A549 (cell line): ENCODE results near the gene CINP. TPM values are rescaled to one million over a fixed set of nuclear protein-coding genes. Genes with fewer than 3 reads are reported as not detected.

Experiments used
- ATAC-seq, 2 experiments: fragments of 200-7000 bp in 1 of 2; fragments of >200 bp in 1 of 2; cut with Nextera tagmentation in 1 of 2; cut with Tn5 transposase in 1 of 2; 3 replicates each; pipeline versions ENCODE4 v1.8.0 to v1.9.1; 2018 to 2020; ENCODE audit warnings: mild to moderate bottlenecking in 1 of 2, moderate library complexity in 1 of 2
- CTCF ChIA-PET: fragments of 300-600 bp; sonication (Branson Sonifier 250); formaldehyde crosslinking; extraction: SDS; loops from one replicate; lab custom pipeline; 2021; ENCODE audit warnings: antibody characterized with exemption, inconsistent platforms; lab: Yijun Ruan, JAX
- POLR2A ChIA-PET: fragments of 350-600 bp; formaldehyde crosslinking; extraction: SDS; loops from one replicate; lab custom pipeline; 2021; ENCODE audit warnings: antibody characterized with exemption, inconsistent platforms; lab: Yijun Ruan, JAX
- DNase-seq, 2 experiments: peaks; one replicate each; pipeline versions ENCODE4 v3.0.0 to v3.0.0-alpha.2; 2011 to 2016; ENCODE audit warnings: low read depth in 1 of 2, low spot score in 1 of 2
- FAIRE-seq: peaks from 2 replicates; lab custom pipeline; 2011; peaks lifted over from hg19 to GRCh38; lab: Jason Lieb, UNC
- H3K27ac ChIP-seq, 2 experiments: fragments of >200 bp; sonication (Bioruptor Twin); formaldehyde crosslinking; 3 replicates each; pipeline ENCODE4 v1.5.1; 2016 to 2017
- H3K4me1 ChIP-seq: fragments of >200 bp; sonication (Bioruptor Twin); formaldehyde crosslinking; 3 replicates; pipeline ENCODE4 v1.6.1; 2016
- H3K4me2 ChIP-seq: fragments of >200 bp; sonication (Bioruptor Twin); formaldehyde crosslinking; 3 replicates; pipeline ENCODE4 v1.6.1; 2016
- H3K4me3 ChIP-seq: fragments of >200 bp; sonication (Bioruptor Twin); formaldehyde crosslinking; 3 replicates; pipeline ENCODE4 v1.5.1; 2016
- H3K9me3 ChIP-seq: fragments of >200 bp; sonication (Bioruptor Twin); formaldehyde crosslinking; 3 replicates; pipeline ENCODE4 v1.6.1; 2016
- CBX8 ChIP-seq: fragments of 200-600 bp; sonication (generic); IDR thresholded peaks from 2 replicates; pipeline ENCODE4 v1.6.1; 2016
- CHD2 ChIP-seq: fragments of 150-350 bp; IDR thresholded peaks from 2 replicates; pipeline ENCODE4 v1.6.1; 2014; ENCODE audit warnings: low read length; ENCODE audit not compliant: partially characterized antibody
- EP300 ChIP-seq, 2 experiments: fragments of >200 bp; sonication (Bioruptor Twin); formaldehyde crosslinking; IDR thresholded peaks; 2 replicates in 1 of 2; 3 replicates in 1 of 2; pipeline ENCODE4 v1.6.1; 2016 to 2017
- FOXS1 ChIP-seq: fragments of 250-450 bp; sonication (Bioruptor Pico); IDR thresholded peaks from 2 replicates; pipeline ENCODE4 v1.5.0; 2020; ENCODE audit warnings: mild to moderate bottlenecking, moderate library complexity
- GATA3 ChIP-seq: IDR thresholded peaks from 2 replicates; pipeline ENCODE4 v1.6.1; 2012; ENCODE audit warnings: borderline replicate concordance
- HOXB5 ChIP-seq: fragments of 250-450 bp; sonication (Bioruptor Pico); IDR thresholded peaks from 2 replicates; pipeline ENCODE4 v1.5.0; 2020; ENCODE audit warnings: mild to moderate bottlenecking, moderate library complexity
- JUN ChIP-seq, 2 experiments: fragments of >200 bp; sonication (Bioruptor Twin); formaldehyde crosslinking; IDR thresholded peaks; 2 replicates in 1 of 2; 3 replicates in 1 of 2; pipeline ENCODE4 v1.6.1; 2016 to 2017
- KDM1A ChIP-seq: fragments of 200-600 bp; sonication (generic); IDR thresholded peaks from 2 replicates; pipeline ENCODE4 v1.6.1; 2016; ENCODE audit warnings: low read depth, mild to moderate bottlenecking
- MYC ChIP-seq: IDR thresholded peaks from 2 replicates; pipeline ENCODE4 v1.6.1; 2012; ENCODE audit warnings: mild to moderate bottlenecking, inconsistent platforms, low read length, improper control_type of control experiment, borderline replicate concordance
- PBX3 ChIP-seq: IDR thresholded peaks from 2 replicates; pipeline ENCODE4 v1.6.1; 2012
- PHF8 ChIP-seq: fragments of 200-600 bp; sonication (generic); IDR thresholded peaks from 2 replicates; pipeline ENCODE4 v1.6.1; 2016; ENCODE audit warnings: low read depth, mild to moderate bottlenecking, antibody characterized with exemption, moderate library complexity, borderline replicate concordance
- RCOR1 ChIP-seq: fragments of 150-350 bp; IDR thresholded peaks from 2 replicates; pipeline ENCODE4 v1.6.1; 2014; ENCODE audit warnings: antibody characterized with exemption, low read length, low read depth
- RNF2 ChIP-seq: fragments of 200-600 bp; sonication (generic); IDR thresholded peaks from 2 replicates; pipeline ENCODE4 v1.6.1; 2016; ENCODE audit warnings: low read depth, mild to moderate bottlenecking, antibody characterized with exemption, moderate library complexity, borderline replicate concordance
- TFCP2L1 ChIP-seq: fragments of 250-450 bp; sonication (Bioruptor Pico); IDR thresholded peaks from 2 replicates; pipeline ENCODE4 v1.5.0; 2021; ENCODE audit warnings: mild to moderate bottlenecking
- ZFP36 ChIP-seq: fragments of 450-650 bp; IDR thresholded peaks from 2 replicates; pipeline ENCODE4 v1.6.1; 2014; ENCODE audit warnings: borderline replicate concordance; ENCODE audit not compliant: partially characterized antibody
- ZNF302 ChIP-seq: fragments of 250-450 bp; sonication (Bioruptor Pico); IDR thresholded peaks from 2 replicates; pipeline ENCODE4 v1.9.0; 2021; ENCODE audit warnings: inconsistent platforms, mild to moderate bottlenecking, moderate library complexity
- WGBS: methylation state at CpG from one replicate; pipeline ENCODE4 v1.1.6; 2017; ENCODE audit errors: missing lambda C conversion rate; 5-methylcytosine and 5-hydroxymethylcytosine counted together
- polyA plus RNA-seq, 4 experiments: library from polyadenylated mRNA; depleted of rRNA in 3 of 4; stranded (reverse); fragments of >200 nt; fragmentation: RNase III in 1 of 4; extraction: RNeasy Plus Mini Kit Qiagen cat#74134 plus additional on column Dnase treatment in 1 of 4; gene quantifications; 2 replicates in 3 of 4; 3 replicates in 1 of 4; pipeline ENCODE4 v1.2.3, GENCODE V29; 2011 to 2017
- TF ChIP-seq, protein P1 (sequence below): fragments of >200 bp; sonication (Bioruptor Twin); formaldehyde crosslinking; IDR thresholded peaks from 2 replicates; pipeline ENCODE4 v1.6.1; 2016
- TF ChIP-seq, protein P2 (sequence below): fragments of 200-600 bp; sonication (generic); IDR thresholded peaks from 2 replicates; pipeline ENCODE4 v1.6.1; 2016; ENCODE audit warnings: antibody characterized with exemption, mild to moderate bottlenecking, moderate library complexity
- TF ChIP-seq, protein P3 (sequence below): IDR thresholded peaks from 2 replicates; pipeline ENCODE4 v1.6.1; 2012

Gene CINP
- polyA plus RNA-seq, 2 of the 4 experiments (the other 2 are of a cell fraction), result 59.9 to 74.6 TPM

DNA sequence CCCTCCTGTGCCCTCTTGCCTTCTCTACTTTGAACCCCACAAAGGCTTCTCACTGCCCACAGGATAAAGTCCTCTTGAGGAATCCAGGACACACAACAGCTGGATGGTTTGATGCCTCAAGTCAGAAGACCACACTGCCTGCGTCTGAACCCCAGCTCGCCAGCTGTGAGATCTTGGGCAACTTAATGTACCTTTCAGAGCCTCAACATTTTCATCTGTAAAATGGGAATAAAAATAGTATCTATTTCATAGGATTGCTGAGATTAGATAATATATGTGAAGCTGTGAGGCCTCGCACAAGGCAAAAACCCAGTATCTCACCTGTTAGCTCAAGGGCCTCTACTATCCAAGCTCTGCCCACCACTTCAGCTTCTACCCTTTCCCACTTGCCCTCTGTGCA lies 2.3 kb downstream of the CINP start:
- POLR2A ChIA-PET, result no interaction called here
- H3K27ac ChIP-seq, result no peak overlapping the region
- WGBS, result 98% methylated on average over 3 of the region's 3 CpGs
- no peak overlapping the region for H3K4me2 ChIP-seq
- DNase-seq, result no peak
- no peaks in the 10 kb centered on the region for H3K9me3 ChIP-seq
- no peak overlapping the region for H3K4me3 ChIP-seq
- no peak for ATAC-seq
- peaks cover 14% of the 10 kb centered on the region; the same call in 2 of the 3 replicates for H3K4me1 ChIP-seq
- no peak for FAIRE-seq
- CTCF ChIA-PET, result interaction anchor here (1.0 to 1.5 kb wide), 2 partner anchors 12 to 78 kb away, joined by 3 read pairs; no protein-coding TSS in a partner anchor
- TF ChIP-seq RNF2 (no peak), GATA3 (no peak), PBX3 (no peak), ZNF302 (CRISPR knock-in tag) (no peak), ZFP36 (no peak), CHD2 (no peak), TFCP2L1 (CRISPR knock-in tag) (no peak), KDM1A (no peak), EP300 (IDR thresholded peaks at IDR 0.05) (no peak), PHF8 (no peak)
- TF ChIP-seq, protein P1, sequence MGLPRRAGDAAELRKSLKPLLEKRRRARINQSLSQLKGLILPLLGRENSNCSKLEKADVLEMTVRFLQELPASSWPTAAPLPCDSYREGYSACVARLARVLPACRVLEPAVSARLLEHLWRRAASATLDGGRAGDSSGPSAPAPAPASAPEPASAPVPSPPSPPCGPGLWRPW, result no peak
- TF ChIP-seq, protein P2, sequence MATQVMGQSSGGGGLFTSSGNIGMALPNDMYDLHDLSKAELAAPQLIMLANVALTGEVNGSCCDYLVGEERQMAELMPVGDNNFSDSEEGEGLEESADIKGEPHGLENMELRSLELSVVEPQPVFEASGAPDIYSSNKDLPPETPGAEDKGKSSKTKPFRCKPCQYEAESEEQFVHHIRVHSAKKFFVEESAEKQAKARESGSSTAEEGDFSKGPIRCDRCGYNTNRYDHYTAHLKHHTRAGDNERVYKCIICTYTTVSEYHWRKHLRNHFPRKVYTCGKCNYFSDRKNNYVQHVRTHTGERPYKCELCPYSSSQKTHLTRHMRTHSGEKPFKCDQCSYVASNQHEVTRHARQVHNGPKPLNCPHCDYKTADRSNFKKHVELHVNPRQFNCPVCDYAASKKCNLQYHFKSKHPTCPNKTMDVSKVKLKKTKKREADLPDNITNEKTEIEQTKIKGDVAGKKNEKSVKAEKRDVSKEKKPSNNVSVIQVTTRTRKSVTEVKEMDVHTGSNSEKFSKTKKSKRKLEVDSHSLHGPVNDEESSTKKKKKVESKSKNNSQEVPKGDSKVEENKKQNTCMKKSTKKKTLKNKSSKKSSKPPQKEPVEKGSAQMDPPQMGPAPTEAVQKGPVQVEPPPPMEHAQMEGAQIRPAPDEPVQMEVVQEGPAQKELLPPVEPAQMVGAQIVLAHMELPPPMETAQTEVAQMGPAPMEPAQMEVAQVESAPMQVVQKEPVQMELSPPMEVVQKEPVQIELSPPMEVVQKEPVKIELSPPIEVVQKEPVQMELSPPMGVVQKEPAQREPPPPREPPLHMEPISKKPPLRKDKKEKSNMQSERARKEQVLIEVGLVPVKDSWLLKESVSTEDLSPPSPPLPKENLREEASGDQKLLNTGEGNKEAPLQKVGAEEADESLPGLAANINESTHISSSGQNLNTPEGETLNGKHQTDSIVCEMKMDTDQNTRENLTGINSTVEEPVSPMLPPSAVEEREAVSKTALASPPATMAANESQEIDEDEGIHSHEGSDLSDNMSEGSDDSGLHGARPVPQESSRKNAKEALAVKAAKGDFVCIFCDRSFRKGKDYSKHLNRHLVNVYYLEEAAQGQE, result no peak

DNA sequence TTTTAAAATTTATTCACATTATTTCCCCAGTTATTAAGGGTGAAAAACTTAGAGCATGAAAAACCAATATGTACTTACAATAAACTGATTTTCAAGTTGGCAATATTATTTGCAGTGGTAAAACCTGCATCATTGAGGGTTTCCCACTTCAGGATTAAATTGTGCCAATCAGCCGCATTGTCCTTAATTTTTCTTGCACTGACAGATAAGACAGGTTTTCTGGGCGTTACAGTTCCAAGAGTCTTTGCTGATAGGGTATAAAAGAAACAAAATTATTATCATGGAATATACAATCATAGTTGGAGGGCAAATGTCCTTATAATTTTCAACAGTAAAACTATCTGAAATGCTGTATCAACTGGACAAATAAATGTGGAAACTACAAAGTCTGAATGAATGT lies 3.3 kb downstream of the CINP start:
- no peak overlapping the region for H3K27ac ChIP-seq
- POLR2A ChIA-PET, result no interaction called here
- ATAC-seq (no peak), FAIRE-seq (no peak), DNase-seq (no peak)
- no peak overlapping the region for H3K4me3 ChIP-seq
- 94% methylated on average over 2 of the region's 2 CpGs for WGBS
- H3K9me3 ChIP-seq, result no peaks in the 10 kb centered on the region
- H3K4me1 ChIP-seq, result peaks cover 13% of the 10 kb centered on the region; the same call in 2 of the 3 replicates
- TF ChIP-seq, protein P1, result no peak
- no peak for TF ChIP-seq GATA3
- TF ChIP-seq MYC, result no peak
- TF ChIP-seq, protein P3, sequence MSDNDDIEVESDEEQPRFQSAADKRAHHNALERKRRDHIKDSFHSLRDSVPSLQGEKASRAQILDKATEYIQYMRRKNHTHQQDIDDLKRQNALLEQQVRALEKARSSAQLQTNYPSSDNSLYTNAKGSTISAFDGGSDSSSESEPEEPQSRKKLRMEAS, result no peak
- no peak for TF ChIP-seq JUN (IDR thresholded peaks at IDR 0.05)
- TF ChIP-seq, protein P2, result no peak
- no peak for TF ChIP-seq RCOR1
- TF ChIP-seq FOXS1 (CRISPR knock-in tag), result no peak
- TF ChIP-seq HOXB5 (CRISPR knock-in tag), result no peak
- TF ChIP-seq CBX8, result no peak
- H3K4me2 ChIP-seq, result no peak overlapping the region
- CTCF ChIA-PET, result interaction anchor here (1.4 to 1.5 kb wide), 2 partner anchors 10 to 79 kb away, joined by 3 read pairs; no protein-coding TSS in a partner anchor
